HG03469 (cell line): ENCODE results near the gene APOE.

ENCODE experiments used
- ATAC-seq: cut with Tn5 transposase; IDR thresholded peaks from one replicate; pipeline ENCODE4 v1.9.1; 2021; ENCODE audit warnings: mild to moderate bottlenecking, moderate library complexity, moderate number of reproducible peaks; ENCODE audit not compliant: unreplicated experiment

Gene APOE

GRCh38 chr19:44948763-44949374 lies 43.3 kb downstream of the APOE start:
- no peak for ATAC-seq

- no peak for ATAC-seq
These were observed 44.0 kb downstream of the APOE start for GRCh38 chr19:44949550-44949949.

GRCh38 chr19:44951179-44952159 lies 45.9 kb downstream of the APOE start:
- no peak for ATAC-seq

DNA sequence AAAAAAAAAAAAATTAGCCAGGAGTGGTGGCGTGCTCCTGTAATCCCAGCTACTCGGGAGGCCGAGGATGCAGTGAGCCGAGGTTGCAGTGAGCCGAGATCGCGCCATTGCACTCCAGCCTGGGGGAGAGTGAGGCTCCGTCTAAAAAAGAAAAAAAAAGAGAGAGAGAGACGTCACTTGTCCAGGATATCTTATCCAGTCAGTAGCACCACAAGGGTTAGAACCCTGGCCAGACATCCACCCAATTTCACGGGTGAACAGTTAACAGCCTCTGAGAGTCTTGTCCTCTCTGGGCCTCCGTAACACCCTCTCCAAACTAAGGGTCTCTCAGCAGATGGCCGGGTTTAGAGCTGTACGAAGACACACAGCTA lies 48.7 kb downstream of the APOE start:
- ATAC-seq: peak; percentile 7

DNA sequence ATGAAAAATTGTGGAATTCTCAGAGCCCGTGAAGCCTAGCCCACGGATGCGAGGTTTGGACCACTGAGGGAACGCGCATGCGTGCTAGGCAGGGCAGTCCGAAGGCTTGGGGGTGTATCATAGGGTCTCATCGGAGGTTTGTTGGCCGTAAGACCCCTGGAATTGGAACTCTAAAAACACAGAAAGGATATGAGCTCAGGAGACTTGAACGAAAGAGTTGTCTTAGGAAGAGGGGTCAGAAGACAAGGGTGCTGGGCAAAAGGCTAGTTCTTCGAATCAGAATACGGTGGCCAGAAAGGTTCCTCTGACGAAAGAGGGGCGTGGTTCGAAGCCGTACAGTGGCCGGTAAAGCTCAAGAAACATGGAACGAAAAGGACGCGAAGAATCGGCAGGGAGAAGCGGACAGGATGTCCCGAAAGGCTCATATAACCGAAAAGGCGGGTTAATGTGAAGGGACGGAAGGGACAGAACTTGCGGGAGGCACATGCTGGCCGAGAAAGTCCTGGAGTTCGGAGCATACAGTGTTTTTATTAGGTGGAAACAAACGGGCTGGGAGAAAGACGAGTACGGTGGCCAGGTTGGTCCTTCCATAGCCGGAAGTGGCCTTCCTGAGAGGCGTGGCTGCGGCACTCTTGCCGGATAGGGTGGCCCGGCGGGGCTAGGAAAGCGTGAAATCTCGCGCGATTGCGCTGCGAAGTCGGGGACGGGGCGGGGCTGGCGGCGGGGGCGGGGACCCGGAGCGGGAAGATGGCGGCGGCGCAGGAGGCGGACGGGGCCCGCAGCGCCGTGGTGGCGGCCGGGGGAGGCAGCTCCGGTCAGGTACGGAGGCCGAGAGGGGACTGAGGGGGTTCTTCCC lies 49.3 kb downstream of the APOE start, which contains the start of gene CLPTM1:
Gene CLPTM1, plus strand, starts transcription at position 732 of the 856 bp plus-strand sequence. Its CDS starts 16 bp downstream, at position 748.
- peak; percentile 39 for ATAC-seq

DNA sequence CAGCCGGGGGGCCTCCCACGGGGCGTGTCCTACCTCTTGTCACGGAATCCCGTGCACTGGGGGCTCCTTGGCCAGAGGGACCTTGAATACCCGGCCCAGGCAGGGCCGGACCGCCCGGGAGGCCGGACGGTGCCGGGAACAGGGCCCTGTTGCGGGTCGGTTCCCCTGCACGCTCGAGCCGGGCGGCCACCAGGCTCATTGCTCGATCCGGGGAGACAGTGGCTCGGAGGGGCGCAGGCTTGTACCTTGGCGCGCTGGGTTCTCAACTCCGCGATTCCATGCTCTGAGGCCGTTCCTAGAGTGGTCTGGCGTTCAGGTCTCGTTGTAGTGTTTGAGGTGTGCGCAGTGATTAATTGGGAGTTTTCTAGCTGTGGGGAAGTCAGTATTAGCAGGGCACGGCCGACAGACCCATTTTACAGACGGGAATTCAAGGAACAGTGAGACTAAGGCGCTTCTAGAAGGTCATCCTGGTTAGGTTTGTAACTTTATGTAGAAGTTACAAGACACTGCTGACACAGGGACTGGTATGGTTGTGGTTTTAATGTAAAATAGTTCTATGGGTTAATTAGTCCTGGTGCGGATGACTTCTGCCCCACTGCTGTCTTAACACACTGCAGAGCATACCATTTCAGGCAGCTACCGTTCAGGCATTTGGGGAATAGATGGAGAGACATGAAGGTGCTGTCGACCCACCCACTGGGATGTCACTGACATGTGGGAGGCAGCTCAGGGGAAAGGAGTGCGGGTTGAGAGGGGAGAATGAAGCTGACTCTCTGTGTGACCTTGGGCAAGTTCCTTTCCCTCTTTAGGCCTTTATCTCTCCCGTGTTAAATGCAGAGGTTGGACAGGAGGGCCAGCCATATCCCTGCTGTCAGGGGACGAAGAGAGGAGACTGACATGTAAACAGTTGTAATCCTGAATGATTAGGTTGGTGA lies 50.2 kb downstream of the APOE start:
- ATAC-seq: peak; percentile 11

DNA sequence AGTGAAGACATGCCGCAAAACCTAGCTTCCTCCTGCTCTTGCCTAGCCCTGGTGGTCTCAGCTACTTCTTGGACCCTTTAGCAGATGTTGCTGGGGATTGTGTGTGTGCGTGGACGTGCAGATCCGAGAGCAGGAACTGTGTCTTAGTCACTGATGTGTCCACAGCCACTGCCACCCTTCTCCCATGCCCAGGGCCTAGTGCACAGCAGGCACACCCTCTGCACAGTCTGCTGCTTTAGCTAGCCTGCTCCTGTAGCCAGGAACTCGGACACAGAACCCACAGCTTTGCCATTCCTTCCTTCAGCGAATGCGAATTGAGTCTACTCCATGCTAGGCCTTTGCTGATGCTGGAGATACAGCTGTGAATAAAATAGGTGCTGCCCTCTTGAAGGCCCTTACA lies 51.9 kb downstream of the APOE start:
- no peak for ATAC-seq

DNA sequence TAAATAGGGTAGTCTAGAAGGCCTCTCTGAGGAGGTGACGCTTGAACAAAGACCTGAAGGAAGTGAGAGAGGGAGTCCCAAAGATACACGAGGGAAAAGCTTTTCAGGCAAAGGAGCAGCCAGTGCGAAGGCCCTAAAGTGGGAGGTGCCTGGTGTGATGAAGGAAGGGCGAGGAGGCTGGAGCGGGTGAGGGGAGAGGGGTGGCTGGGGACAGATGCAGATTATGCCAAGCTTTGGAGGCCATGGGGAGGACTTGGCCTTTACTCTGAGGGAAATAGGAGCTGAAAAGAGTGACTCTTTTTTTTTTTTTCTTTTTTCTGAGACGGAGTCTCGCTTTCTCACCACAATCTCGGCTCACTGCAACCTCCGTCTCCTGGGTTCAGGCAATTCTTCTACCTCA lies 52.5 kb downstream of the APOE start:
- no peak for ATAC-seq
